ENCODE measurements around the gene VPS51. TPM values are rescaled to one million over a fixed set of nuclear protein-coding genes. Genes with fewer than 3 reads are reported as not detected.
A peak's percentile ranks its signal among the peaks of the same experiment; 100 is the strongest.

Gene VPS51
- total RNA-seq, 4 donors from 2014 or later, result 96.1 to 447 (median 140) TPM

DNA sequence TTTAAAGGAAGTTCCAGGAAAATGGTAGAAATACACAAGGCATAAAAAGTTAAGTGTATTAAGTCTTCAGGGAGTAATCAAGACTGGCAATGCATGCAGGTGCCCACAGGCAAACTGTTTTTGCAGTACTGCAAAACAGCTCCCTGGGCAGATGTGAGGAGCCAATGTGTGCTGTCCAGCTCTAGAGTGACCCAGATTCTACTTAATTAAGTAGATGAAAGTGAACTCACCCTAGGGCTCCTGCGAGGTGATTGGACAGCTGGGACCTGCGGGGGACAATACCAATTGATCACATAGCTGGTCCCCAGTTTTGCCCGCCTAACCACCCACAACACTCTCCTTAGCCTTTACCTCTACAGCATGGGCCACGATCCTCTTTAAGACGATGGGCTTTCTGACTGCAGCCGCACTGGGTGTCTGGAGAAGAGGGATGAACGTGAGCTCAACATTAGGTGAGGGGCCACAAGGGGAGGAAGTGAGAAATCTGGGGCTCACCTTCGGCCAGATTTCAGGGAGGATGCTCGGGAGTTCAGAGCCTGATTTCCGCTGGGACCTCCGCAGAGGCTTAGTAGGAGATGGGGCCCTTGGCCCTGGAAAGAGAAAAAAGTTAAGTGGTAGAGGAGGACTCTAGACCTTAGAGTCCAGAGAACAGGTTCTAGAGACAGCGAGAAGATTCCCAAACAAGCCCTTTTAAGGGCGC lies 12.7 kb upstream of the VPS51 start:
- DNase-seq, result no peak
- Histone ChIP-seq H3K27me3 (no peaks in the 10 kb centered on the region), H3K4me3 (peak overlapping the region; percentile 53 to 83), H3K36me3 (no peaks in the 10 kb centered on the region), H3K27ac (peak overlapping the region; percentile 82 to 96), H3K9me3 (no peaks in the 10 kb centered on the region), H3K4me1 (peaks cover 0 to 6% of the 10 kb centered on the region in 2 donors)
- intact Hi-C loops (cut with DNase I; ENCODE audit: low total_unique reads), result no loop called here
- TF ChIP-seq, protein P1, sequence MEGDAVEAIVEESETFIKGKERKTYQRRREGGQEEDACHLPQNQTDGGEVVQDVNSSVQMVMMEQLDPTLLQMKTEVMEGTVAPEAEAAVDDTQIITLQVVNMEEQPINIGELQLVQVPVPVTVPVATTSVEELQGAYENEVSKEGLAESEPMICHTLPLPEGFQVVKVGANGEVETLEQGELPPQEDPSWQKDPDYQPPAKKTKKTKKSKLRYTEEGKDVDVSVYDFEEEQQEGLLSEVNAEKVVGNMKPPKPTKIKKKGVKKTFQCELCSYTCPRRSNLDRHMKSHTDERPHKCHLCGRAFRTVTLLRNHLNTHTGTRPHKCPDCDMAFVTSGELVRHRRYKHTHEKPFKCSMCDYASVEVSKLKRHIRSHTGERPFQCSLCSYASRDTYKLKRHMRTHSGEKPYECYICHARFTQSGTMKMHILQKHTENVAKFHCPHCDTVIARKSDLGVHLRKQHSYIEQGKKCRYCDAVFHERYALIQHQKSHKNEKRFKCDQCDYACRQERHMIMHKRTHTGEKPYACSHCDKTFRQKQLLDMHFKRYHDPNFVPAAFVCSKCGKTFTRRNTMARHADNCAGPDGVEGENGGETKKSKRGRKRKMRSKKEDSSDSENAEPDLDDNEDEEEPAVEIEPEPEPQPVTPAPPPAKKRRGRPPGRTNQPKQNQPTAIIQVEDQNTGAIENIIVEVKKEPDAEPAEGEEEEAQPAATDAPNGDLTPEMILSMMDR (IDR thresholded peaks at IDR 0.05), result no peak
- no peak for TF ChIP-seq POLR2A (IDR thresholded peaks at IDR 0.05)

DNA sequence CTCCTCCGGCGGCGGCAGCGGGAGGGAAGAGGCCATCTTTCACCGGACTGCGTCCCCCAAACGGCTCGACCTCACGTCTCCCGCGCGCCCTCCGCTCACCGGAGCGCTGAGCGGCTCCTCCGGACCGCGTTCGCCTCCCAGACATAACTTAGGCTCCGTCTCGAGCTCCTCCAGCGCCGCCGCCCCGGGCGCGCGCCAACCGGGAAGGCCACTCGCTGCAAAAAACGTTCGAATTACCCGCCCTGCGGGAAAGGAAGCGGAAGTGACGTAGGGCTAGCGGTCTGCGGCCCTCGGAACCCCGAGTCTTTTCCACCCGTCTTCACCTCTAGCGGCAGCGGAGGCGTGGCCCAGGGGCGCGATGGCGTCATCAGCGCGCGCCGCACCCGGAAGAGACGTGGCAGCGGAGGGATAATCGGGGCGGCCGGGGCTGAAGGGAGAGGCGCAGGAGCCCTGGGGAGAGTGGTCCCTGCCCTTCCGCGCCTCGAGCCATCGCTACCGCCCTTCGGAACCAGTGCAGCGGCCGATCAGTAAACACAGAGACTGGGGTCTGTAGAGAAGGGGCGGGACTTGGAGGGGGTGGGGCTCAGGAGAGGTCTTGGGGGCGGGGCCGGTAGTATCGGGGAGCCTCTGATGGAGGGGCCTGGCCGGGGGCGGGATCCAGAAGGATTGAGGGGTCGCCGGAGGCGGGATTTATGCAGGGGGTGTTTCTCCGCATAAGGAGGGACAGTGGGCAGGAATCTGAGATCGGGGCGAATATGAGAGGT lies 12.0 kb upstream of the VPS51 start, which contains the start of the genes CDCA5 and ZFPL1:
Gene CDCA5 (minus strand): TSS at position 207 of the 764 bp plus-strand sequence. CDS start 62 bp downstream, at position 145.
Gene ZFPL1 (plus strand): TSS at position 389 of the 764 bp plus-strand sequence. CDS start 477 bp downstream, outside the sequence.
- no peaks in the 10 kb centered on the region for H3K9me3 ChIP-seq
- TF ChIP-seq, protein P1 (IDR thresholded peaks at IDR 0.05), result peak in 2 of 4 experiments; percentile 20 to 38
- TF ChIP-seq POLR2A (IDR thresholded peaks at IDR 0.05), result peak in 1 of 2 donors; percentile 74
- intact Hi-C loops (cut with DNase I; ENCODE audit: low total_unique reads), result no loop called here
- H3K4me3 ChIP-seq, result peak within 1 kb of the TSS; percentile 53 to 83
- peaks cover 0 to 6% of the 10 kb centered on the region in 2 donors for H3K4me1 ChIP-seq
- no peaks in the 10 kb centered on the region for H3K36me3 ChIP-seq
- peak; percentile 94 to 96 for DNase-seq
- no peaks in the 10 kb centered on the region for H3K27me3 ChIP-seq
- H3K27ac ChIP-seq, result peak within 1 kb of the TSS; percentile 82 to 96

DNA sequence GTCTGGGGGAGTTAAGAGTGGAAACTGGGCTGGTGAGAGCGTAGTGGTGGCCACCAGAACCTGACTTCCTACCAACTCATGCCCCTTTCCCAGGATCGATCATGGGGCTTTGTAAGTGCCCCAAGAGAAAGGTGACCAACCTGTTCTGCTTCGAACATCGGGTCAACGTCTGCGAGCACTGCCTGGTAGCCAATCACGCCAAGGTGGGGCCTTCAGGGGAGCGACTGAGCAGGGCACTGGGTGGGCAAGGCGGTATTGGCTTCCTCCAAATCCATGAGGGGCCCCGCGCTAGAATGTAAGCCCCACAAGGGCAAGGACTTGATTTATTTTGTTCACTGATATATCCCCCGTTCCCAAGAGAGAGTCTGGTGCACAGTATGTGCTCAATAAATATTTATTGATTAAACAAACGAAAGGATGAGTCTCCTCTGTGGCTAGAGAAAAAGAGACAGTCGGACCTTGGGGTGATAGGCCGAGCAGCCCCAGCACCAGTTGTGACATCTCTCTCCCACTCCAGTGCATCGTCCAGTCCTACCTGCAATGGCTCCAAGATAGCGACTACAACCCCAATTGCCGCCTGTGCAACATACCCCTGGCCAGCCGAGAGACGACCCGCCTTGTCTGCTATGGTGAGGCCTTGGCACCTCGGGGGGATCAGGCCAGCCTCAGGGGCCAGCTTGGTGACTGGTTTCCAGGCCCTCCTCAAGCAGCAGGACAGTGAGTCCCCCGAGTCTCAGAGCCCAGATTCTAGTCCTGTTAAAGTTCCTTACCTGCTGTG lies 11.2 kb upstream of the VPS51 start:
- no peak for TF ChIP-seq POLR2A (IDR thresholded peaks at IDR 0.05)
- TF ChIP-seq, protein P1 (IDR thresholded peaks at IDR 0.05), result no peak
- Histone ChIP-seq H3K9me3 (no peaks in the 10 kb centered on the region), H3K27ac (peak overlapping the region; percentile 82 to 96), H3K4me3 (peak overlapping the region; percentile 53 to 83), H3K36me3 (no peaks in the 10 kb centered on the region), H3K27me3 (no peaks in the 10 kb centered on the region), H3K4me1 (peaks cover 0 to 6% of the 10 kb centered on the region in 2 donors)
- intact Hi-C loops (cut with DNase I; ENCODE audit: low total_unique reads), result no loop called here
- no peak for DNase-seq

DNA sequence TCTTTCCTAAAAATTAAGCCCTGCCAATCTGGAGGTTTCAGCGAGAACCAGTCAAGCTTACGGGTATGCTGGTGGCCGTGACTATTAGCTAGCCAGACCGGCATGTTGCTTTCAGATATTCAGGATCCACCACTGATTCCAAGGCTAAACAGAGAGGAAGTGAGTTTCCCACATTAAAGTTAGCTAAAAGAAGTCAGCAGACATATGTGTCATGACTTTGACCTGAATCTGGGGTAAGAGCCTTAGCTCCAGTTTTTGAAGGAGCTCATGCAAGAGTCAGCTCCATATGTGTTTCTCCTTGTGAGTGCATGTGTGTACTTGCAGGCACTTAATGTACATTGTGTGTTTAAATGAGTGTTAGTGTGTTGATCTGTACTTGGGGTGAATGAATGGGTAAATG lies 10.6 kb upstream of the VPS51 start:
- no peak for DNase-seq
- Histone ChIP-seq H3K27ac (no peak overlapping the region), H3K4me3 (no peak overlapping the region), H3K4me1 (peaks cover 0 to 6% of the 10 kb centered on the region in 2 donors), H3K9me3 (no peaks in the 10 kb centered on the region), H3K27me3 (no peaks in the 10 kb centered on the region), H3K36me3 (no peaks in the 10 kb centered on the region)
- no peak for TF ChIP-seq POLR2A (IDR thresholded peaks at IDR 0.05)
- TF ChIP-seq, protein P1 (IDR thresholded peaks at IDR 0.05), result no peak
- intact Hi-C loops (cut with DNase I; ENCODE audit: low total_unique reads), result no loop called here
